ENCODE measurements around the gene C14orf93.

C14orf93 gene

GRCh38 chr14:22993517-22993916 lies 16.4 kb downstream of the C14orf93 start:
- no peak for DNase-seq

GRCh38 chr14:22991852-22992251 lies 18.1 kb downstream of the C14orf93 start:
- no peak for DNase-seq

- DNase-seq: no peak
Observed at GRCh38 chr14:22987291-22987690, 22.7 kb downstream of the C14orf93 start.

- DNase-seq: peak; percentile 96
Observed at GRCh38 chr14:22986508-22987054, 23.4 kb downstream of the C14orf93 start.

GRCh38 chr14:22985894-22986507 lies 23.9 kb downstream of the C14orf93 start:
- no peak for DNase-seq

GRCh38 chr14:22984959-22985658 lies 24.8 kb downstream of the C14orf93 start:
- DNase-seq: no peak

- peak; percentile 85 for DNase-seq
Observed at GRCh38 chr14:22982477-22983245, 27.3 kb downstream of the C14orf93 start, which contains the start of gene AJUBA. Gene AJUBA (minus strand): TSS chr14:22982551. CDS start chr14:22982266, 285 bp downstream.

GRCh38 chr14:22981876-22982476 lies 28.0 kb downstream of the C14orf93 start:
- DNase-seq: no peak

GRCh38 chr14:22981090-22981875 lies 28.7 kb downstream of the C14orf93 start:
- DNase-seq: no peak

- DNase-seq: peak; percentile 39
Observed at GRCh38 chr14:22980672-22981089, 29.3 kb downstream of the C14orf93 start.

- no peak for DNase-seq
Observed at GRCh38 chr14:22979748-22980392, 30.1 kb downstream of the C14orf93 start.

GRCh38 chr14:22978981-22979671 lies 30.8 kb downstream of the C14orf93 start:
- peak; percentile 82 for DNase-seq

- no peak for DNase-seq
Observed at GRCh38 chr14:22978487-22978837, 31.5 kb downstream of the C14orf93 start.

- DNase-seq: no peak
Observed at GRCh38 chr14:22977684-22978486, 32.1 kb downstream of the C14orf93 start.

GRCh38 chr14:22977434-22977683 lies 32.6 kb downstream of the C14orf93 start:
- DNase-seq: no peak

- DNase-seq: peak; percentile 83
Observed at GRCh38 chr14:22976620-22977433, 33.1 kb downstream of the C14orf93 start.

GRCh38 chr14:22974530-22975313 lies 35.2 kb downstream of the C14orf93 start:
- no peak for DNase-seq

- peak; percentile 67 for DNase-seq
Observed at GRCh38 chr14:22973217-22974032, 36.5 kb downstream of the C14orf93 start.

Measured in NCI-H2171 (cell line).